ENCODE results near the gene MRPL44.

Gene MRPL44
- long read RNA-seq, transcript MRPL44-201 (4 exons, 1,748 nt), result major isoform, 380 of 384 reads
- long read RNA-seq, partial matches to known transcripts, result 1 of 384 reads
- long read RNA-seq, other reads (novel, unspliced or antisense), result 3 of 384 reads

GRCh38 chr2:223957092-223957851 lies at the start of gene MRPL44:
TSS of gene MRPL44 (plus strand) at chr2:223957463. CDS start at chr2:223957473, 10 bp downstream.
- H3K27ac ChIP-seq (replicated peaks), result peak within 1 kb of the TSS; percentile 93
- DNase-seq (ENCODE audit: low read depth in 1 of 2, low spot score in 1 of 2), result peak; percentile 92 to 96
- TF ChIP-seq GABPA (IDR thresholded peaks at IDR 0.05; ENCODE audit: low read depth), result peak; percentile 99
- TF ChIP-seq POLR2AphosphoS5 (IDR thresholded peaks at IDR 0.05; ENCODE audit: low read depth), result peak; percentile 92
- no peak for TF ChIP-seq CTCF (IDR thresholded peaks at IDR 0.05; ENCODE audit: insufficient read depth, low read length)
- peak; percentile 61 for TF ChIP-seq REST (IDR thresholded peaks at IDR 0.05; ENCODE audit: insufficient replicate concordance, low read depth)
- 0 out of 2 replicates have a peak, but pooled peaks have one; percentile 23 for TF ChIP-seq SPI1 (IDR thresholded peaks at IDR 0.05; ENCODE audit: borderline replicate concordance, low read depth)
- peak within 1 kb of the TSS; percentile 63 for H3K4me3 ChIP-seq (replicated peaks; ENCODE audit: insufficient read depth, low read length)
- H3K27me3 ChIP-seq (ENCODE audit: insufficient read depth, poor library complexity, severe bottlenecking), result no peaks in the 10 kb centered on the region

GRCh38 chr2:223908304-223908998 lies 48.8 kb upstream of the MRPL44 start:
- Histone ChIP-seq H3K27ac (replicated peaks) (no peak overlapping the region), H3K27me3 (ENCODE audit: insufficient read depth, poor library complexity, severe bottlenecking) (no peaks in the 10 kb centered on the region), H3K4me3 (replicated peaks; ENCODE audit: insufficient read depth, low read length) (no peak overlapping the region)
- TF ChIP-seq REST (IDR thresholded peaks at IDR 0.05; ENCODE audit: insufficient replicate concordance, low read depth), result no peak
- TF ChIP-seq POLR2AphosphoS5 (IDR thresholded peaks at IDR 0.05; ENCODE audit: low read depth), result no peak
- TF ChIP-seq CTCF (IDR thresholded peaks at IDR 0.05; ENCODE audit: insufficient read depth, low read length), result no peak
- TF ChIP-seq SPI1 (IDR thresholded peaks at IDR 0.05; ENCODE audit: borderline replicate concordance, low read depth), result no peak
- no peak for TF ChIP-seq GABPA (IDR thresholded peaks at IDR 0.05; ENCODE audit: low read depth)
- DNase-seq (ENCODE audit: low read depth in 1 of 2, low spot score in 1 of 2), result no peak

GRCh38 chr2:223909001-223909741 lies 48.1 kb upstream of the MRPL44 start:
- Histone ChIP-seq H3K27me3 (ENCODE audit: insufficient read depth, poor library complexity, severe bottlenecking) (no peaks in the 10 kb centered on the region), H3K4me3 (replicated peaks; ENCODE audit: insufficient read depth, low read length) (no peak overlapping the region), H3K27ac (replicated peaks) (no peak overlapping the region)
- DNase-seq (ENCODE audit: low read depth in 1 of 2, low spot score in 1 of 2), result no peak
- TF ChIP-seq GABPA (IDR thresholded peaks at IDR 0.05; ENCODE audit: low read depth), result no peak
- no peak for TF ChIP-seq CTCF (IDR thresholded peaks at IDR 0.05; ENCODE audit: insufficient read depth, low read length)
- TF ChIP-seq POLR2AphosphoS5 (IDR thresholded peaks at IDR 0.05; ENCODE audit: low read depth), result no peak
- no peak for TF ChIP-seq REST (IDR thresholded peaks at IDR 0.05; ENCODE audit: insufficient replicate concordance, low read depth)
- no peak for TF ChIP-seq SPI1 (IDR thresholded peaks at IDR 0.05; ENCODE audit: borderline replicate concordance, low read depth)

All from HL-60 (cell line).